Measurements from ENCODE around the gene SLC45A3. TPM values are rescaled to one million over a fixed set of nuclear protein-coding genes. Genes with fewer than 3 reads are reported as not detected.
A peak's percentile ranks its signal among the peaks of the same experiment; 100 is the strongest.

The SLC45A3 gene
- total RNA-seq, 4 donors from 2014 or later, result 1.2 to 3.1 (median 1.4) TPM

DNA sequence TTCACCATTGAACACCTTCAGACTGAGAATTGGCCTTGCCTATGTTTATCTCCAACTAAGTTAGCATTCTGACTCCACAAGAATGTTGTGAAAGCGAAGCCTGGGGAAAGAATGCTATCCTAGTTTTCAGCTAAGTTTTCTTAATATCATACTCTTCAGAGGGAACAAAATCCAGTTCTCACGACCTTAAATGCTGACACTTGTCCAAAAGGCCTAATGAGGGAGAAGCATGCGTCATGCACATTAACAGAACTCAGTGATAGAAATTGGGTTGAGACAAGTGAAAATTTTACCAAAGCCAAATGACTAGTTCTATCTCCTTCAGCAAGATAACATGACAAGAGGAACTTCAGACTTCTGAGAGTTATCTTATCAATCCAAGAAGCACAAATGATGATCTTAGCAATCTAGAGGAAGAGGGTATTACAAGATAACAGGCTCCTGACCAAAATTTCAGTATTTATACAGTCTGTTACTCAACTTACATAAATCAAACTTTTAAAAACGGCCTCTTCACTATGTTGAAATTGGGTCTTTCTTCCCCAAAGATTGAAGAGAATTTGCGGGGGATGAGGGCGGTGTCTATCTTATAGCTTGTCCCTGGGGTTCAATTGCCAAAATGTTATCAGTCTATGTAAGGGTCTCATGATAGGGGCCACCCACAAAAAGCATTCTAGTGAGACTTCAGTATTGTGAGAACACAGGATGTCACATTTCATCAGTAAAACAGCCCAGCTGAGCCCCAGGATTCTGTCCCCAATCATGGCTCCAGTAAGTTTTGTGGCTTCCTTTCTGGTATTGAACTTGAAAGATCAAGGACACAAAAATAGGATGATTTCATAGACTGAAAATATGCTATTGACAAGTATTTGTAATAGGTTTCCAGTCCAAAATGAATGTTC, 26.5 kb upstream of the SLC45A3 start:
- Histone ChIP-seq H3K36me3 (peaks cover 0 to 22% (median 0%) of the 10 kb centered on the region in 3 donors), H3K27me3 (no peaks in the 10 kb centered on the region), H3K9me3 (no peaks in the 10 kb centered on the region), H3K4me3 (no peak overlapping the region), H3K27ac (peak overlapping the region in 2 of 4 donors; percentile 1 to 14), H3K4me1 (peaks cover 0 to 14% (median 3%) of the 10 kb centered on the region in 3 donors)
- 77 to 86% methylated on average over 6 of the region's 6 CpGs for WGBS, 2 donors
- no peak for TF ChIP-seq POLR2A (IDR thresholded peaks at IDR 0.05)
- TF ChIP-seq, protein P1, sequence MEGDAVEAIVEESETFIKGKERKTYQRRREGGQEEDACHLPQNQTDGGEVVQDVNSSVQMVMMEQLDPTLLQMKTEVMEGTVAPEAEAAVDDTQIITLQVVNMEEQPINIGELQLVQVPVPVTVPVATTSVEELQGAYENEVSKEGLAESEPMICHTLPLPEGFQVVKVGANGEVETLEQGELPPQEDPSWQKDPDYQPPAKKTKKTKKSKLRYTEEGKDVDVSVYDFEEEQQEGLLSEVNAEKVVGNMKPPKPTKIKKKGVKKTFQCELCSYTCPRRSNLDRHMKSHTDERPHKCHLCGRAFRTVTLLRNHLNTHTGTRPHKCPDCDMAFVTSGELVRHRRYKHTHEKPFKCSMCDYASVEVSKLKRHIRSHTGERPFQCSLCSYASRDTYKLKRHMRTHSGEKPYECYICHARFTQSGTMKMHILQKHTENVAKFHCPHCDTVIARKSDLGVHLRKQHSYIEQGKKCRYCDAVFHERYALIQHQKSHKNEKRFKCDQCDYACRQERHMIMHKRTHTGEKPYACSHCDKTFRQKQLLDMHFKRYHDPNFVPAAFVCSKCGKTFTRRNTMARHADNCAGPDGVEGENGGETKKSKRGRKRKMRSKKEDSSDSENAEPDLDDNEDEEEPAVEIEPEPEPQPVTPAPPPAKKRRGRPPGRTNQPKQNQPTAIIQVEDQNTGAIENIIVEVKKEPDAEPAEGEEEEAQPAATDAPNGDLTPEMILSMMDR (IDR thresholded peaks at IDR 0.05), result no peak
- intact Hi-C loops (cut with DNase I), result no loop called here
- DNase-seq, result no peak

DNA sequence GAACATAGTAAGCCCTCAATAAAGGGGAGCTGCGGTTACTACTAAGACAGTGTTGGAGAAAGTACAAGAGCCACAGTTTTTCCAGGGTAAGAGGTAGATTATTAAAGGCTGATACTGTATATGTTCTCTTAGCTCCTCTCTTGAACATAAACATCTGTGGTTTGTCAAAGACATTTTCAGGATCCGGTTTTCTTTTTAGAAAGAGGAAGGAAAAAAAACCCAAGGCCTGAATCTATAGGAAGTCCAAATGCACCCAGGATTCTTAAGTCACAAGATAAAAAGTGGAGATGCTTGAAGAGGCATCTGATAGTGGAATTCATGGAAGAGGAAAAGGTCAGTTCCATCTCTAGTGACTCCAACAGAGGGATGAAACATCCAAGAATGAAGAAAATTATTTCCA, 24.6 kb upstream of the SLC45A3 start:
- 41 to 56% methylated on average over 2 of the region's 2 CpGs for WGBS, 2 donors
- TF ChIP-seq POLR2A (IDR thresholded peaks at IDR 0.05), result no peak
- TF ChIP-seq, protein P1 (IDR thresholded peaks at IDR 0.05), result no peak

DNA sequence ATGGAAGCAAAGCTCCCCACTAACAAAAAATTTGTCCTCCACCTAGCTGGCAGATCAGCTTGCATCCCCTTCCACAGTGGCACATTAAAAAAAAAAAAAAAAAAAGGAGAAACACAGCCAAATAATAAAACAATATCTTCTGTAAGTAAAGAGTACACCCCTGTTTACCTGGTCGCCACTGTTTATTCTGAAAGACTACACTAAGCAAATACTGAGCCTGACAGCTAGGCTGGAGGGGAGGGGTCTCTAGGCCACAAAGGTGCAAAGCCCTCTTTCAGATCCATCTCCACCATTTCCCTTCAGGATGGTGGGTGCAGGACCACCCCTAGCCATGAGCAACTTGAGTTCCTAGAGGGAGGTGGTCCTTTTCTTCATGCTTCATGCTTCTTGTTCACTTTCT, 22.8 kb upstream of the SLC45A3 start:
- no peak overlapping the region for H3K27ac ChIP-seq
- 77 to 86% methylated on average over 1 of the region's 1 CpG for WGBS, 2 donors
- peaks cover 0 to 13% (median 0%) of the 10 kb centered on the region in 3 donors for H3K36me3 ChIP-seq
- TF ChIP-seq POLR2A (IDR thresholded peaks at IDR 0.05), result no peak
- TF ChIP-seq, protein P1 (IDR thresholded peaks at IDR 0.05), result no peak
- no peak overlapping the region for H3K4me3 ChIP-seq
- peaks cover 0 to 15% (median 3%) of the 10 kb centered on the region in 3 donors for H3K4me1 ChIP-seq
- DNase-seq, result no peak
- H3K9me3 ChIP-seq, result no peaks in the 10 kb centered on the region
- intact Hi-C loops (cut with DNase I), result no loop called here
- no peaks in the 10 kb centered on the region for H3K27me3 ChIP-seq

More for the DNA sequence above, 24.6 kb upstream of the SLC45A3 start:
- Histone ChIP-seq H3K4me1 (peaks cover 0 to 15% (median 3%) of the 10 kb centered on the region in 3 donors), H3K9me3 (no peaks in the 10 kb centered on the region), H3K4me3 (no peak overlapping the region), H3K27me3 (no peaks in the 10 kb centered on the region), H3K36me3 (peaks cover 0 to 22% (median 0%) of the 10 kb centered on the region in 3 donors), H3K27ac (no peak overlapping the region)
- DNase-seq, result no peak
- intact Hi-C loops (cut with DNase I), result no loop called here

DNA sequence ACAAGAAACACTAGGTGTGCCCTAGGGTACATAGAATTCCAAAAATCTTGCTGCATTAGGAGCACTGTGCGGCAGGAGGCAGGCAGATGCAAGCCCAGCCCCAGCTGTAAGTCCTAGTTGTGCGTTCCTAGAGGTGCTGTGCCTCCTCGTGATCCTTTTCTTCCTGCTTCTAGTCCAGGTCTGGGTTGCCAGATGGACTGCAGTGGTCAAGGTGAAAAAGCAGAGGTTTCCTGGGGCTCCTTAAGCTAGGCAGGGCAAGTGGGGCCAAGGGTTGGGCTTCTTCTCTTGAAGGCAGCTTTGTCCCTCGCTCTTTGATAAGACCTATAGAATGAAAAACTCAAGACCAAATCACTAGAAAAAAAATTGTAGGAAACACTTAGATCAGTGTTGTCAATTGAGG, 21.6 kb upstream of the SLC45A3 start:
- WGBS, 2 donors, result 85 to 87% methylated on average over 3 to 4 of the region's 4 CpGs
- TF ChIP-seq POLR2A (IDR thresholded peaks at IDR 0.05), result no peak
- TF ChIP-seq, protein P1 (IDR thresholded peaks at IDR 0.05), result no peak
- Histone ChIP-seq H3K9me3 (no peaks in the 10 kb centered on the region), H3K4me1 (peaks cover 0 to 15% (median 3%) of the 10 kb centered on the region in 3 donors), H3K27ac (no peak overlapping the region), H3K27me3 (no peaks in the 10 kb centered on the region), H3K4me3 (no peak overlapping the region), H3K36me3 (peaks cover 0 to 12% (median 0%) of the 10 kb centered on the region in 3 donors)
- intact Hi-C loops (cut with DNase I), result no loop called here
- DNase-seq, result no peak

DNA sequence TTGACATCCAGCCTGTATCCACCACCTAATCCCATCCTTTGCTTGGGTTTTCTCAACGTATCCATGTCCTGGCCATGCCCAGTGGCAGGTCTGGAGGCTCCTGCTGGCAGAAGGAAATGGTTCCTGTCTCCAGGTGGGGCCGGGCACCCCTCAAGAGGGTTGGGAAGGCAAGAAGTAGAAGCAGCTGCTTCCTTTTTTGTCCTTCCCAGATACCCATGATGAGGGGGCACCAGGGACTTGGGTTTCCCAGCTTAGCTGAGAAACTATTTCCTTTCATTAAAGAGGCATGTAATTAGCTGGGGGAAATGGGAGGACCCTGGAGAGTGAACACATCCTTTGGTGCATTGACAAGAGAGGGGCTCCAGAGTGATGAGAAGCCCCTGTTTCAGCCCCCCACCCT, 21.1 kb upstream of the SLC45A3 start:
- TF ChIP-seq, protein P1 (IDR thresholded peaks at IDR 0.05), result no peak
- TF ChIP-seq POLR2A (IDR thresholded peaks at IDR 0.05), result no peak
- Histone ChIP-seq H3K36me3 (peaks cover 0 to 12% (median 0%) of the 10 kb centered on the region in 3 donors), H3K27ac (no peak overlapping the region), H3K4me3 (no peak overlapping the region), H3K4me1 (peaks cover 0 to 15% (median 3%) of the 10 kb centered on the region in 3 donors), H3K9me3 (no peaks in the 10 kb centered on the region), H3K27me3 (no peaks in the 10 kb centered on the region)
- WGBS, 2 donors, result 38% methylated on average over 1 of the region's 2 CpGs; no CpG with 5 or more reads in 1 of the 2 donors
- intact Hi-C loops (cut with DNase I), result no loop called here
- DNase-seq, result no peak

All from esophagus squamous epithelium (tissue), 5 donors.